Trophoblast cell (in vitro differentiated cells and primary cell): ENCODE results near the gene DEDD2.

ENCODE experiments used
- DNase-seq, 2 donors: peaks; one replicate each; pipeline ENCODE4 v3.0.0-alpha.2; 2016
- H2AFZ ChIP-seq: 2 replicates; pipeline ENCODE4 v1.6.1; 2013; ENCODE audit warnings: low read length, moderate library complexity, mild to moderate bottlenecking; ENCODE audit not compliant: insufficient read depth, poor library complexity
- H2AK5ac ChIP-seq: 2 replicates; pipeline ENCODE4 v1.6.1; 2013; ENCODE audit warnings: mild to moderate bottlenecking, low read length
- H2BK120ac ChIP-seq: 2 replicates; pipeline ENCODE4 v1.6.1; 2013; ENCODE audit warnings: low read length, mild to moderate bottlenecking, moderate library complexity; ENCODE audit not compliant: insufficient read depth, poor library complexity
- H2BK12ac ChIP-seq: 2 replicates; pipeline ENCODE4 v1.6.1; 2013; ENCODE audit warnings: mild to moderate bottlenecking, low read length, moderate library complexity
- H2BK5ac ChIP-seq: 2 replicates; pipeline ENCODE4 v1.6.1; 2013; ENCODE audit warnings: low read length, low read depth, moderate library complexity, mild to moderate bottlenecking; ENCODE audit not compliant: poor library complexity
- H3K14ac ChIP-seq: 2 replicates; pipeline ENCODE4 v1.6.1; 2013; ENCODE audit warnings: mild to moderate bottlenecking, low read length
- H3K18ac ChIP-seq: 2 replicates; pipeline ENCODE4 v1.6.1; 2013; ENCODE audit warnings: mild to moderate bottlenecking, low read length
- H3K23ac ChIP-seq: 2 replicates; pipeline ENCODE4 v1.6.1; 2013; ENCODE audit warnings: low read length
- H3K27ac ChIP-seq: 2 replicates; pipeline ENCODE4 v1.5.1; 2013; ENCODE audit warnings: low read depth, mild to moderate bottlenecking, inconsistent platforms, low read length, moderate library complexity
- H3K27me3 ChIP-seq: 2 replicates; pipeline ENCODE4 v1.6.1; 2013; ENCODE audit warnings: inconsistent platforms, mild to moderate bottlenecking, low read length, moderate library complexity; ENCODE audit not compliant: insufficient read depth
- H3K36me3 ChIP-seq, 2 experiments: 1 replicate in 1 of 2; 2 replicates in 1 of 2; pipeline ENCODE4 v1.6.1; 2013; ENCODE audit warnings: low read length in 2 of 2, mild to moderate bottlenecking in 2 of 2, moderate library complexity in 1 of 2; ENCODE audit not compliant: insufficient read depth in 2 of 2, control insufficient read depth in 1 of 2
- H3K4ac ChIP-seq: 2 replicates; pipeline ENCODE4 v1.6.1; 2013; ENCODE audit warnings: low read depth, mild to moderate bottlenecking, low read length, moderate library complexity
- H3K4me1 ChIP-seq, 2 experiments: 1 replicate in 1 of 2; 2 replicates in 1 of 2; pipeline ENCODE4 v1.6.1; 2013; ENCODE audit warnings: low read length in 2 of 2, mild to moderate bottlenecking in 2 of 2, moderate library complexity in 1 of 2; ENCODE audit not compliant: insufficient read depth in 2 of 2, control insufficient read depth in 1 of 2
- H3K4me2 ChIP-seq: 2 replicates; pipeline ENCODE4 v1.6.1; 2013; ENCODE audit warnings: inconsistent platforms, mild to moderate bottlenecking, low read length, moderate library complexity
- H3K4me3 ChIP-seq: 2 replicates; pipeline ENCODE4 v1.5.1; 2013; ENCODE audit warnings: mild to moderate bottlenecking, low read depth, low read length, inconsistent platforms
- H3K79me1 ChIP-seq: one replicate; pipeline ENCODE4 v1.6.1; 2013; ENCODE audit warnings: low read length
- H3K79me2 ChIP-seq: 2 replicates; pipeline ENCODE4 v1.6.1; 2013; ENCODE audit warnings: low read length, mild to moderate bottlenecking; ENCODE audit not compliant: control insufficient read depth, insufficient read depth, poor library complexity
- H3K9ac ChIP-seq: 2 replicates; pipeline ENCODE4 v1.6.1; 2013; ENCODE audit warnings: mild to moderate bottlenecking, low read length
- H3K9me3 ChIP-seq: 2 replicates; pipeline ENCODE4 v1.6.1; 2013; ENCODE audit warnings: low read depth, mild to moderate bottlenecking, control low read depth, inconsistent platforms, low read length; ENCODE audit not compliant: insufficient read depth
- H4K12ac ChIP-seq: 2 replicates; pipeline ENCODE4 v1.6.1; 2013; ENCODE audit warnings: low read depth, mild to moderate bottlenecking, low read length, moderate library complexity
- H4K8ac ChIP-seq: 2 replicates; pipeline ENCODE4 v1.6.1; 2013; ENCODE audit warnings: low read depth, mild to moderate bottlenecking, low read length, moderate library complexity
- H4K91ac ChIP-seq: one replicate; pipeline ENCODE4 v1.6.1; 2013; ENCODE audit warnings: low read depth, mild to moderate bottlenecking, low read length, moderate library complexity
- WGBS: extraction: QIAGEN DNeasy Blood & Tissue Kit; methylation state at CpG from one replicate; pipeline ENCODE4 v1.1.7; 2013; ENCODE audit warnings: missing lambda C conversion rate; ENCODE audit not compliant: insufficient read length, insufficient coverage; ENCODE audit errors: extremely low coverage; 5-methylcytosine and 5-hydroxymethylcytosine counted together

DEDD2 gene

DNA sequence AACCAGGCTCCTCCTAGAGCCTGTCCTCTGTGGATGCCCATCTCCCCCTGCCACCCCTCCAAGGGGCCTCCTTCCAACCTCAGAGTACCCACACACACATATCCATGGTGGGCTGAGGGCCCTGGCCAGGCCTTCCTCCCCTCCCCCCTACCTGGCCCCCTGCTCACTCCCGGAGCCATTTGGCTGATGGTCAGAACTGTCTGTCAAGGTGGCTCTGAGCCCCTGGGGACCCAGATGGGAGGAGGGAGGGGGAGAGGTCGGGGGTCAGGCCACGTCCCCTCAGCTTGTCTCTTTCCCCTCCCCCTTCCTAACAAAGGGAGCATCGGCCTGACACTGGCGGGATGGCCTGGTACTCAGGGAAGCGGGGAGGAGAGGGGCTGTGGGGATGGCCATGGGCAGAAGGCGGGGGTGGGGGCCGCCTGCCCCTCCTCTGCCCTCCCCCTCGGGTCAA is 66.5 kb downstream of the DEDD2 start:
- Histone ChIP-seq H3K23ac (no peak overlapping the region), H3K14ac (no peak overlapping the region), H4K12ac (no peak overlapping the region), H3K4me2 (no peak overlapping the region), H3K4ac (no peak overlapping the region), H3K27ac (no peak overlapping the region), H2BK120ac (no peak overlapping the region), H4K91ac (no peak overlapping the region), H3K9me3 (peaks cover 3% of the 10 kb centered on the region), H3K9ac (no peak overlapping the region), H2AFZ (no peak overlapping the region), H3K4me3 (no peak overlapping the region), H3K79me2 (no peaks in the 10 kb centered on the region), H2AK5ac (no peak overlapping the region), H3K36me3 (no peaks in the 10 kb centered on the region), H3K27me3 (no peaks in the 10 kb centered on the region), H2BK5ac (no peak overlapping the region), H2BK12ac (no peak overlapping the region), H3K79me1 (no peaks in the 10 kb centered on the region), H4K8ac (no peak overlapping the region), H3K18ac (no peak overlapping the region), H3K4me1 (no peaks in the 10 kb centered on the region)
- no CpG with 5 or more reads among the region's 9 CpGs for WGBS
- DNase-seq, result no peak

DNA sequence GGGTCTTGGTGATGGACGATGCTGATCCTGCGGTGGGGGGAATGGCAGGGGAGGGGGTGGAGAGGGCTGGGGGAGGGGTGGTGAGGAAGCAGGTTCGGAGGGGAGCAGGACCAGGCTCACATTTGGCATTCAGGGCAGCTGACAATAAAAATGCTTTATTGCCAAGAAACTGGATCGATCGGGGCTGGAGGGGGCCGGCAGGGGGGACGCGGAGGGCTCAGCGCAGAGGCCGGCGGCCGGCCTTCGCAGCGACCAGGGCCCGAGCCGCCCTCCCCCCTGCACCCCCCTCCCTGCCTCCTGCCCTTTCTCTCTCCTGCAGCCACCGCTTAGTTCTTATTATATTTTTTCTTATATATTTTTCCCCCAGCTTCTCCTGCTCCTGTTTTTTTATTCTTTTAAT is 67.1 kb downstream of the DEDD2 start:
- no peak overlapping the region for H3K4me3 ChIP-seq
- H3K4me2 ChIP-seq, result no peak overlapping the region
- WGBS, result no CpG with 5 or more reads among the region's 17 CpGs
- H3K23ac ChIP-seq, result no peak overlapping the region
- no peak for DNase-seq
- H3K18ac ChIP-seq, result no peak overlapping the region
- H3K9me3 ChIP-seq, result peaks cover 3% of the 10 kb centered on the region
- H3K27ac ChIP-seq, result no peak overlapping the region
- no peak overlapping the region for H3K14ac ChIP-seq
- no peaks in the 10 kb centered on the region for H3K27me3 ChIP-seq
- no peak overlapping the region for H2BK120ac ChIP-seq
- no peaks in the 10 kb centered on the region for H3K79me2 ChIP-seq
- H3K36me3 ChIP-seq, result no peaks in the 10 kb centered on the region
- no peak overlapping the region for H2AK5ac ChIP-seq
- no peak overlapping the region for H2BK12ac ChIP-seq
- H2AFZ ChIP-seq, result no peak overlapping the region
- no peak overlapping the region for H4K12ac ChIP-seq
- H3K9ac ChIP-seq, result no peak overlapping the region
- H4K91ac ChIP-seq, result no peak overlapping the region
- H3K79me1 ChIP-seq, result no peaks in the 10 kb centered on the region
- H3K4me1 ChIP-seq, result no peaks in the 10 kb centered on the region
- no peak overlapping the region for H3K4ac ChIP-seq
- no peak overlapping the region for H2BK5ac ChIP-seq
- H4K8ac ChIP-seq, result no peak overlapping the region

DNA sequence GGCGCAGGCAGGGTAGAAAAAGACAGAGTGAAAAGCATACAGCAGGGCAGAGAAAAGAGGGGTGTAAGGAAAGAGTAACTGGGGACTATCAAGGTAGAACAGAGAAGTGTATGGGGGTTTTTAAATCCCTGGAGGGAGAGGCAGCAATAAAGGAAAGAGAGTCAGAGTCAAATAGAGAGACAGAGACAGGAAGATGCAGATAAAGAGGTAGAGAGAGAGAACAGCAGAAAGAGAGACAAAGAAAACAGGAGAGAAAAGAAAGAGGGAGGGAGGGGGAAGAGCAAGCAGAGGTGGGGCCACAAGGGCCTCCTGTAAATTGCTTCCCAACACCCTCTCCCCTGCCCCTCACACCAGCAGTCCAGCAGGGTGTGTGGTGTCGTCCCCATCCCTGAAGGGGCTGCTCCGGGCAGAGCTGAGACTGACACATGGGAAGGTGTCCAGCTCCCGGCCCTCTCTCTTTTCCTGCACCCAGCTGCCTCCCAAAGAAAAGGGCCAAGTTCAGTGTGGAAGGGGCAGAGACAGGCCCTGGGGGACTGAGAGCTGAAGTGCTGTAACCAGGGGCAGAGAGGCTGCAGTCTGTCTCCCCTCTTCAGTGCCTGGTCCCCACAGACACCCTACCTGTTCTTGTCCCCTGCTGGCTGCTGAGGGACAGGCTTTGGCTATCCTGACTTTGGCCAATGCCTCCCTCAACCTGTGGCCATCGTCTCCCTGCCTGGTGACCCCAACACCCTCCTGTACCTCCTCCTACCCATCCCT is 67.9 kb downstream of the DEDD2 start:
- Histone ChIP-seq H3K14ac (no peak overlapping the region), H2BK5ac (no peak overlapping the region), H4K91ac (no peak overlapping the region), H3K36me3 (no peaks in the 10 kb centered on the region), H2AK5ac (no peak overlapping the region), H3K9ac (no peak overlapping the region), H3K27ac (no peak overlapping the region), H2BK120ac (no peak overlapping the region), H3K9me3 (peaks cover 3% of the 10 kb centered on the region), H3K23ac (no peak overlapping the region), H3K4ac (no peak overlapping the region), H2AFZ (no peak overlapping the region), H3K4me3 (no peak overlapping the region), H3K79me1 (no peaks in the 10 kb centered on the region), H4K12ac (no peak overlapping the region), H3K4me1 (no peaks in the 10 kb centered on the region), H2BK12ac (no peak overlapping the region), H3K27me3 (no peaks in the 10 kb centered on the region), H3K18ac (no peak overlapping the region), H4K8ac (no peak overlapping the region), H3K79me2 (no peaks in the 10 kb centered on the region), H3K4me2 (no peak overlapping the region)
- no peak for DNase-seq
- no CpG with 5 or more reads among the region's 5 CpGs for WGBS
